ENCODE results near the gene PLB1.

PLB1 gene

GRCh38 chr2:28495551-28496250, at the start of gene PLB1:
PLB1 (plus strand) TSS chr2:28496060; CDS start chr2:28496115, 55 bp downstream.
- TF ChIP-seq CTCF (conservative IDR thresholded peaks at IDR 0.05) = no peak
- H3K27ac ChIP-seq = no peak within 1 kb of the TSS

- no peak for TF ChIP-seq CTCF (conservative IDR thresholded peaks at IDR 0.05)
- H3K27ac ChIP-seq = no peak overlapping the region
These were observed 49.3 kb upstream of the PLB1 start for GRCh38 chr2:28446531-28446930.

- H3K27ac ChIP-seq = no peak overlapping the region
These were observed 48.8 kb upstream of the PLB1 start for GRCh38 chr2:28447086-28447485.

GRCh38 chr2:28447943-28448792, 47.7 kb upstream of the PLB1 start:
- TF ChIP-seq CTCF (conservative IDR thresholded peaks at IDR 0.05) = no peak
- no peak overlapping the region for H3K27ac ChIP-seq

More at GRCh38 chr2:28447086-28447485, 48.8 kb upstream of the PLB1 start:
- TF ChIP-seq CTCF (conservative IDR thresholded peaks at IDR 0.05) = no peak

- no peak overlapping the region for H3K27ac ChIP-seq
- no peak for TF ChIP-seq CTCF (conservative IDR thresholded peaks at IDR 0.05)
These were observed 47.1 kb upstream of the PLB1 start for GRCh38 chr2:28448793-28449100.

GRCh38 chr2:28449126-28449487, 46.8 kb upstream of the PLB1 start:
- H3K27ac ChIP-seq = no peak overlapping the region
- no peak for TF ChIP-seq CTCF (conservative IDR thresholded peaks at IDR 0.05)

GRCh38 chr2:28449488-28450395, 46.1 kb upstream of the PLB1 start:
- no peak overlapping the region for H3K27ac ChIP-seq
- no peak for TF ChIP-seq CTCF (conservative IDR thresholded peaks at IDR 0.05)

Data from VCaP (cell line).